ENCODE measurements around the gene SASH1. TPM values are rescaled to one million over a fixed set of nuclear protein-coding genes. Genes with fewer than 3 reads are reported as not detected.

Gene SASH1
- total RNA-seq, 2 experiments from 2014 or later = not detected

GRCh38 chr6:148491638-148492251 is 149.1 kb downstream of the SASH1 start:
- H3K27ac Mint-ChIP-seq = no peak overlapping the region
- DNase-seq (no peak), ATAC-seq (ENCODE audit: low read depth) (no peak)
- peaks cover 8% of the 10 kb centered on the region for H3K27me3 Mint-ChIP-seq
- H3K36me3 Mint-ChIP-seq = no peaks in the 10 kb centered on the region
- no peaks in the 10 kb centered on the region for H3K4me1 Mint-ChIP-seq
- no peak overlapping the region for H3K4me3 Mint-ChIP-seq
- no peaks in the 10 kb centered on the region for H3K9me3 Mint-ChIP-seq
- POLR2A ChIA-PET = no interaction called here

GRCh38 chr6:148492654-148493290 is 150.1 kb downstream of the SASH1 start:
- DNase-seq (no peak), ATAC-seq (ENCODE audit: low read depth) (no peak)
- Mint-ChIP-seq H3K36me3 (no peaks in the 10 kb centered on the region), H3K4me3 (no peak overlapping the region), H3K27ac (no peak overlapping the region), H3K9me3 (no peaks in the 10 kb centered on the region), H3K4me1 (no peaks in the 10 kb centered on the region), H3K27me3 (peaks cover 7% of the 10 kb centered on the region)
- POLR2A ChIA-PET = no interaction called here

GRCh38 chr6:148493424-148493823 is 150.8 kb downstream of the SASH1 start:
- peaks cover 5% of the 10 kb centered on the region for H3K27me3 Mint-ChIP-seq
- no peaks in the 10 kb centered on the region for H3K4me1 Mint-ChIP-seq
- ATAC-seq (ENCODE audit: low read depth) (no peak), DNase-seq (no peak)
- H3K9me3 Mint-ChIP-seq = no peaks in the 10 kb centered on the region
- no peak overlapping the region for H3K27ac Mint-ChIP-seq
- no peak overlapping the region for H3K4me3 Mint-ChIP-seq
- POLR2A ChIA-PET = no interaction called here
- H3K36me3 Mint-ChIP-seq = no peaks in the 10 kb centered on the region

DNA sequence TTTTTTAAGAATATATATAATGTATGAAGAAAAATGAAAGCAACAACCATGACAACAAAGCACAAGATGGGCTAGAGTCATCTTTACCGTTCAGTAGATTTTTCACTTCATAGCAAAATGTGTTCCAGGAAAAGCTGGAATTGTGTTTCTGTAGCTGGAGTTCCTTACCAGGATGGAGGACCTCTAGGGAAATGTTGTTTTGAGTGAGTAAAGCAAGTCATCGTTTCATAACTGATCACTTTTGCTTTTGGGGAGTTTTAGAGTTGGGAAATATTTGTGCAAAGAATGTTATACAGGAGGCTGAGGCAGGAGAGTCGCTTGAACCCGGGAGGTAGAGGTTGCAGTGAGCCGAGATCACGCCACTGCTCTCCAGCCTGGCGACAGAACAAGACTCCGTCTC is 151.6 kb downstream of the SASH1 start:
- H3K4me3 Mint-ChIP-seq = no peak overlapping the region
- peaks cover 6% of the 10 kb centered on the region for H3K27me3 Mint-ChIP-seq
- DNase-seq = no peak
- POLR2A ChIA-PET = no interaction called here
- H3K36me3 Mint-ChIP-seq = no peaks in the 10 kb centered on the region
- H3K4me1 Mint-ChIP-seq = no peaks in the 10 kb centered on the region
- ATAC-seq (ENCODE audit: low read depth) = no peak
- H3K9me3 Mint-ChIP-seq = no peaks in the 10 kb centered on the region
- H3K27ac Mint-ChIP-seq = no peak overlapping the region

DNA sequence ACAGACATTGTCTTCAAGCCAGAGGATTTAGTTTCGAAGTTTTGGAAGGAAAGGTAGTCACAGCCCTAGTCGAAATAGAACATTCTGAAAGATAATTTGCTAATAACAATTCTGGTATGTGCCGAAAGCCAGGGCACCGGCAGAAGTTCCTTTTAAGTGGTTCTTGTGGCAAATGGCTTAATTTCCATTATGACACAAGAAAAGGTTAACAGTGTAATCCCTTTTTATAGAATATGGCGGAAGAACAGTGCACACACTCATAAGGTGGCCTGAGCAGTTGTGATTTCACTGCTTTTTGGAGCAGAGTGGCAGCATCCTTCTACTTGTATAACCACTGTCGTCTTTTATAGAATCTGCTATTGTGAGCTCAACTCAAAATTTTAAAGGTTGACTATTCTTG is 152.4 kb downstream of the SASH1 start:
- no peak overlapping the region for H3K27ac Mint-ChIP-seq
- H3K4me1 Mint-ChIP-seq = no peaks in the 10 kb centered on the region
- POLR2A ChIA-PET = no interaction called here
- H3K9me3 Mint-ChIP-seq = no peaks in the 10 kb centered on the region
- no peak overlapping the region for H3K4me3 Mint-ChIP-seq
- DNase-seq (no peak), ATAC-seq (ENCODE audit: low read depth) (no peak)
- peaks cover 9% of the 10 kb centered on the region for H3K27me3 Mint-ChIP-seq
- H3K36me3 Mint-ChIP-seq = no peaks in the 10 kb centered on the region

- Mint-ChIP-seq H3K4me3 (no peak overlapping the region), H3K27ac (no peak overlapping the region), H3K4me1 (no peaks in the 10 kb centered on the region), H3K27me3 (peaks cover 4% of the 10 kb centered on the region), H3K9me3 (no peaks in the 10 kb centered on the region), H3K36me3 (no peaks in the 10 kb centered on the region)
- DNase-seq (no peak), ATAC-seq (ENCODE audit: low read depth) (no peak)
- POLR2A ChIA-PET = no interaction called here
Observed at GRCh38 chr6:148497257-148497656, 154.6 kb downstream of the SASH1 start.

- DNase-seq (no peak), ATAC-seq (ENCODE audit: low read depth) (no peak)
- Mint-ChIP-seq H3K27me3 (peaks cover 6% of the 10 kb centered on the region), H3K36me3 (no peaks in the 10 kb centered on the region), H3K4me3 (no peak overlapping the region), H3K4me1 (no peaks in the 10 kb centered on the region), H3K27ac (no peak overlapping the region), H3K9me3 (no peaks in the 10 kb centered on the region)
- POLR2A ChIA-PET = no interaction called here
Observed at GRCh38 chr6:148497717-148498116, 155.1 kb downstream of the SASH1 start.

DNA sequence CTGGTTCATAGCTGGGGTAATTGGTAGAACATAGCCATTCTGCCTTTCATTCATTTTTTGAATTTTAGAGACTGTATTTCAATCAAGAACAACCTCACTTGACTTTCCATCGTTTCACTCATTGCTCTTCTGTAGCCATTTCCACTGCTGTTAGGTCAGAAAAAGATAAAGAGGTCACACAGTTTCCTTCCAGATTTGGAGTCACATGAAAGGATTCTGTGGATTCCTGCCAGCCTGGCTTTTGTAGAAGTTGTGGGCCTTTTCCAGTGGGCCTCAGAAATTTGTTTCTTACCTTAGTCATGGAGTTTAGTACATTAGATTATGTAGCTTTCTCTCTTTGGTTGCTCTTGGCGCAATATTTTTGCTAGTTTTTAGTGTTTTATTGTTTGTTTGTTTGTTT is 157.8 kb downstream of the SASH1 start:
- DNase-seq = no peak
- ATAC-seq (ENCODE audit: low read depth) = no peak
- POLR2A ChIA-PET = no interaction called here
- Mint-ChIP-seq H3K9me3 (no peaks in the 10 kb centered on the region), H3K4me3 (no peak overlapping the region), H3K27me3 (peaks cover 6% of the 10 kb centered on the region), H3K4me1 (no peaks in the 10 kb centered on the region), H3K27ac (no peak overlapping the region), H3K36me3 (no peaks in the 10 kb centered on the region)

GRCh38 chr6:148501178-148501590 is 158.5 kb downstream of the SASH1 start:
- POLR2A ChIA-PET = no interaction called here
- H3K9me3 Mint-ChIP-seq = no peaks in the 10 kb centered on the region
- H3K27ac Mint-ChIP-seq = no peak overlapping the region
- H3K4me1 Mint-ChIP-seq = no peaks in the 10 kb centered on the region
- ATAC-seq (ENCODE audit: low read depth) = no peak
- H3K4me3 Mint-ChIP-seq = no peak overlapping the region
- H3K36me3 Mint-ChIP-seq = no peaks in the 10 kb centered on the region
- H3K27me3 Mint-ChIP-seq = peaks cover 6% of the 10 kb centered on the region
- no peak for DNase-seq

DNA sequence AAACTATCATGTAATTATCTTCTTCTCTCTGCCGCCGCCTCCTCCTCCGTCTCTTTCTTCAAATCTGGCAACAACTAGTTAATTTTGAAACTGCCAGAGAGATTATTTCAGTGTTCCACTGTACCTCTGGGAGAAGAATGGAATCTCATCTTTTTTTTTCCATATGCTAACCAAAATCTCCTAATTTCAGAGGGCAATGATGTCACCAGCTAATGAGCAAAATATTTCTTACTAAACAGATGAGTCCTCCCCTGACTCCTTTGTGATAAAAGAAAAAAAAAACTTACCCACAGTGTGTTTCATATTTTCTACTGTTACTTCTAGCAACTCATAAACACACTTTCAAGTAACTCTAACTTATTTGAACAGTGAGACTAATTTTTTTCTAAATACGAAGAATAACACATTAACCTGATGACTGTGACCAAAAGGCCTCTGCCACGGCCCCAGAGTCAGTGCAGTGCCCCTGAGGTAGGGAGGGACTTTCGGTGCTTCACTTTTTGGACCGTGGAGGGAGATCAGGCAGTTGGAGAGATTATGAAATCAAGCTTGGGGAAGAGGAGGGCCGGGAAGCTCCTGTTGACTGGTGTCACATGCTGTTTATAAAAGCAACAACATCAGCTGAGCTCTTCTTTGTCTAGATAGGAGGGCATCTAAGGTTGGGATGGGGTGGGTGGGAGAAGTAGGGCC is 159.6 kb downstream of the SASH1 start:
- Mint-ChIP-seq H3K27ac (no peak overlapping the region), H3K4me1 (no peaks in the 10 kb centered on the region), H3K9me3 (no peaks in the 10 kb centered on the region), H3K27me3 (peaks cover 6% of the 10 kb centered on the region), H3K4me3 (no peak overlapping the region), H3K36me3 (no peaks in the 10 kb centered on the region)
- DNase-seq (no peak), ATAC-seq (ENCODE audit: low read depth) (no peak)
- POLR2A ChIA-PET = no interaction called here

- ATAC-seq (ENCODE audit: low read depth) = no peak
- POLR2A ChIA-PET = no interaction called here
- H3K27ac Mint-ChIP-seq = no peak overlapping the region
- no peaks in the 10 kb centered on the region for H3K36me3 Mint-ChIP-seq
- H3K9me3 Mint-ChIP-seq = no peaks in the 10 kb centered on the region
- no peak overlapping the region for H3K4me3 Mint-ChIP-seq
- DNase-seq = no peak
- H3K4me1 Mint-ChIP-seq = no peaks in the 10 kb centered on the region
- peaks cover 6% of the 10 kb centered on the region for H3K27me3 Mint-ChIP-seq
Observed at GRCh38 chr6:148502773-148503135, 160.1 kb downstream of the SASH1 start.

DNA sequence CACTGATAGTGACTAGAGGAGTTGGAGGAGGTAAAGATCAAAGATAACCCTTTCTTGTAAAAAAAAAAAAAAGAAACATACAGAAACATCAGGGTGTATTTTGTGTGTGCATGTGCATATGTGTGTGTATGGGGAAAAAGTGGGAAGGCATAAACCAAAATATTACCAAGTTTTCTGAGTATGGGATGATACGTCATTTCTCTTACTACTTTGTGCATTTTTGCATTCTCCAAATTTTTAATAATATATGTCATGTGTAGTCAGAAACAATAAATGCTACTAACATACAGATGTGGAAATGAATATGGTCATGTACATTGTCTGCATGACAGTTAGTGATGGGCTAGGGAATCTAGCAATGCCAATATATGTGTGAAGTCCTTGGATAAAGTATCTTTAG is 161.1 kb downstream of the SASH1 start:
- DNase-seq (no peak), ATAC-seq (ENCODE audit: low read depth) (no peak)
- H3K27me3 Mint-ChIP-seq = peaks cover 9% of the 10 kb centered on the region
- H3K4me3 Mint-ChIP-seq = no peak overlapping the region
- POLR2A ChIA-PET = no interaction called here
- H3K9me3 Mint-ChIP-seq = no peaks in the 10 kb centered on the region
- no peak overlapping the region for H3K27ac Mint-ChIP-seq
- H3K4me1 Mint-ChIP-seq = no peaks in the 10 kb centered on the region
- H3K36me3 Mint-ChIP-seq = no peaks in the 10 kb centered on the region

- DNase-seq = no peak
- no peak for ATAC-seq (ENCODE audit: low read depth)
- Mint-ChIP-seq H3K9me3 (no peaks in the 10 kb centered on the region), H3K36me3 (no peaks in the 10 kb centered on the region), H3K4me1 (no peaks in the 10 kb centered on the region), H3K27me3 (peaks cover 10% of the 10 kb centered on the region), H3K4me3 (no peak overlapping the region), H3K27ac (no peak overlapping the region)
- POLR2A ChIA-PET = no interaction called here
Observed at GRCh38 chr6:148507774-148508173, 165.1 kb downstream of the SASH1 start.

- no peak overlapping the region for H3K27ac Mint-ChIP-seq
Observed at GRCh38 chr6:148508401-148509041, 165.9 kb downstream of the SASH1 start.

More at GRCh38 chr6:148508401-148509041, 165.9 kb downstream of the SASH1 start:
- H3K27me3 Mint-ChIP-seq = peaks cover 14% of the 10 kb centered on the region
- POLR2A ChIA-PET = no interaction called here
- H3K4me3 Mint-ChIP-seq = no peak overlapping the region
- no peaks in the 10 kb centered on the region for H3K36me3 Mint-ChIP-seq
- no peak for ATAC-seq (ENCODE audit: low read depth)
- H3K9me3 Mint-ChIP-seq = no peaks in the 10 kb centered on the region
- no peaks in the 10 kb centered on the region for H3K4me1 Mint-ChIP-seq
- DNase-seq = no peak

All from activated naive CD8-positive, alpha-beta T cell treated with anti-CD3 and anti-CD28 coated beads, Interleukin-2, amount 10 ng/mL, durations not matched to agents 7 days and 5 days (primary cell).